Activated T-helper 1 cell treated with anti-CD3 and anti-CD28 coated beads, Interleukin-2, amount 50 U/mL, for 16 hours (primary cell): Measurements from ENCODE around the gene CCDC27.
"Not testable (repeated sequence)": the region's sequence is repeated elsewhere in the genome, so short reads cannot be mapped to it uniquely, and the experiment has no call there.

Source experiments
- DNase-seq, 2 donors: peaks; one replicate each; pipeline ENCODE4 v3.0.0-alpha.2; 2020; ENCODE audit warnings: low read depth in 1 of 2, low spot score in 1 of 2

Gene CCDC27

DNA sequence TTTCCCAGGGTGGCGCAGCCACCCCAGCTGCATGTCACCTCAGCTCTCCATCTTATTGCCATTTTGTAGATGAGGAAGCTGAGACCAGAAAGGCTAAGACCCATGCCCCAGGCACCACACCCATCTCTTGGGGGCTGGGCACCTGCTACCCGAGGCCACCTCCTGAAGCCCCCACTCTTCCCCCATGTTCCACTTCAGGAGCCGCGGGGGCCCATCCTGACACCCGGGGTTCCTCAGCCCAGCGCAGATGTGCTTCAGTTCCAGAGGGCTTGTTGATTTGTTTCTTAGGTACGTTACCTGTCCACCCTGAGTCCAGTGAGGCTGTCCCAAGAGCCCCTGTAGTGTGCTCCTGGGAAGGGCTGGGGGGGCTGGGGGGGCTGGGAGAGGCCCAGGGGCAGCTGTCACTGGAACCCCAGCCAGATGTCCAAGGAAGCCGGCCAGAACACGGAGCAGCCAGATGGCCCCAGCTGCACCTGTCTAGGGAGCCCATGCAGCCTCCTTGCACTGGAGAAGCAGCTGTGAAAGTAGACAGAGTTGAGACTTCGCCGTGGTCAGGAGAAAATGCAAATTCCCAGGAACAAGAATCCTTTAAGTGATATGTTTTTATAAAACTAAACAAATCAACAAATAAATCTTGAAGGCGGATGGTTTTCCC lies 17.1 kb upstream of the CCDC27 start:
- DNase-seq: no peak

- no peak for DNase-seq
Observed at GRCh38 chr1:3735688-3736087, 16.6 kb upstream of the CCDC27 start.

- DNase-seq: no peak
Observed at GRCh38 chr1:3736131-3736561, 16.1 kb upstream of the CCDC27 start.

- no peak for DNase-seq
Observed at GRCh38 chr1:3736708-3737107, 15.5 kb upstream of the CCDC27 start.

DNA sequence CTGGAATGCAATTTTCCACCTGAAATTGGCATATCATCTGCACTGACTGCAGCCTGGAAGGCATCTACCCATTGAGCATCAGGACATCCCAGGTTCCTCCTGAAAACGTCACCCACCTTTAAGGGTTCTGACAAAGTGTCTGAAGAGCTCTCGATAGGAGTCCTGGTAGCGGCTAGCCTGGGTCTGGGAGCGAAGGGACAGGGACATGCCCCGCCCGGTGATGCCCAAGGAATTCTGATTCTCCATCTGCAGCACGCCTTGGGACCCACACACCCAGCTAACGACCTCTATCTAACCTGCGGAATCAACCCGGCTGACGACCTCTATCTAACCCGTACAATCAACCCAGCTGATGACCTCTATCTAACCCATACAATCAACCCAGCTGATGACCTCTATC lies 13.3 kb upstream of the CCDC27 start:
- no peak for DNase-seq

- no peak for DNase-seq
Observed at GRCh38 chr1:3740042-3740441, 12.2 kb upstream of the CCDC27 start.

DNA sequence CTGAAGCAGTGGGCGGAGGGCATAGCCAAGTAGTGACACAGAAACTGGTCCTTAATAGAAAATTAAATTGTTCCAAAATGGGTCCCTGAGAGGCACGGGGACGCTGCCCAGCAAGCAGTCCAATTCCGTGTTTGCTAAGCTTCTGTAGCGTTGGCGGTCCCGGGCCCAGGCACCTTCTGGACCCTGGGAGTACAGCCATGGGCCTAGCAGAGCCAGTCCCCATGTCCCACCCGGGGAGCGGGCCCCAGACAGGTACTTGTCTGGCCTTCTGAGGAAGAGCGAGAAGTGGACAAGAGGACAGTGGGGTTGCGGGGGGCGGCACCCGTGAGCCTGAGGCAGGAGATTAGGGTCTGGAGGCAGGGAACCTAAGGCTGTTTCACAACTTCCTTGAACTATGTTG lies 11.5 kb upstream of the CCDC27 start:
- no peak for DNase-seq

DNA sequence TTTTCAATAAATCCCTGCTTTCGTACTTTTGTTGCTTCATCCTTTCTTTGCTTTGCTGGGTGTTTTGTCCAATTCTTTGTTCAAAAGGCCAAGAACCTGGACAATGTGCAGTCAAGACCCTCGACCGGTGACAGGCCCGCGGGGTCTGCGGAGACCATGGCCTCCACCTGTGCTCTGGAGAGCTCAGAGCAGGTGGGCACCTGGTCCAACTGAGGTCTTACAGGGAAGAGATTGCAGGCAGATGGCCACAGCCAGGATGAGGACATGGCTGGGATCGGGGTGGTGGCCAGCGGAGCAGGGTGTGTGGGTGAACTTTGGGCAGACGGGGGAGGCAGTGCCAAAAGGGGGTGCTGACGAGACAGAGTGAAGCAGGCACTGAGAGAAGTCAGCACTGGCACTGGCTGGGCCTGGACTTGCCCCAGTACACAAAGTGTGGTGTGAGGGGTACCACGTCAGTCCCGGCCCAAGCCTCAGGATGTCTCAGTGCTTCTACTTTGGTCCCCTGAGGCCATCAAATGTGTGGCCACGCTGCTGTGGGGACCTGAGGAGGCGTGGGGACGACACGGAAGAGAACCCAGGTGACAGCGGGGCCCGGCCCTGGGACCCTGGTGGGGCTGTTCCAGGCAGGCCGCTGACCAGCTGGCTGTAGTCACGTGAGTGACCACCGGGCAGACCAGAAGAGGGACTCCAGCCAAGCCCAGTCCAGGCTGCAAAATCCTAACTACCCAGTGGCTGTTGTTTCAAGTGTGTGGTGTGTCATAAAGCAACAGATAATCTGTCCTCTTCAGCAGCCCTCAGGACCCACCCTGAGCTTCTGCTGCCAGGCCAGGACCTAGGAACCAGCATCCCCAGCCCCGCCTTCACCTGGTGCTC lies 10.4 kb upstream of the CCDC27 start:
- no peak for DNase-seq

DNA sequence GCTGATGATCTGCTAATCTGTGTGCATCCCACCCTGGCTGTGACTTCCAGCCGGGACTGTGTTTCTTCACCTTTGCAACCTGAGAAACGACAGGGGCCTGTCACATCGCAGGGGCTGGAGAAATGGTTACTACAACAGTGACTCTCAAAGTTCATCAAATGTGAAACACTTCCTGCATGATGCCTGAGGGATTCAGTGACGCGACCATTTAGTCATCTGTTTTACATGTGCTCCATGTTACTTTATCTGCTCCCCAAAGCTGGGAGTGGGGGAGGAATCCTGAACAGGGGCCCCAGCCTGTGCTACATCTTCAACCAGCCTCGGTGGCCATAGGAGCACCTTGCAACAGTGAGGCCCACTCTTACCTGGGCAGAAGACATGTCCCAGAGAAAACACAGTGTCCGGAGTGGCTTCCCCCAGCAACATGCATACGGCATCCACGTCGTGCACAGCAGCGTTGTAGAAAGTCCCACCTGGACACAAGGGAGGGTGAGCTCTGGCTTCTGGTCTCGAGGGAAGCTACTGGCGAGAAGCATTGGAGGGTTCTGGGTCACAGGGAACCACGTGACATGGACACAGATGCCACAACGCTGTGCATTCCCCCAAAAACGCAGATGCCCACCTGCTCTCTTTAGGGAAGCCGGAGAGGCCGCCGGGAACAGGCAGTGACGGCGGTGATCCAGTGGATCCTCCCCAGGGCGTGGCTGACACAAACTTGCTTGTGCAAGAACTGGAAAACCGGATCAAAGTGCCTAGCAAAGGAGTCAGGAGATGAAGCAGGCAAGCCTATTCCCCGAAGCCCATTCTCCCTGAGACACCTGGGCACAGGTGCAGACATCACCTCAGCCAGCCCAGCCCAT lies 9.6 kb upstream of the CCDC27 start:
- DNase-seq: no peak

GRCh38 chr1:3743421-3743820 lies 8.8 kb upstream of the CCDC27 start:
- DNase-seq: no peak

DNA sequence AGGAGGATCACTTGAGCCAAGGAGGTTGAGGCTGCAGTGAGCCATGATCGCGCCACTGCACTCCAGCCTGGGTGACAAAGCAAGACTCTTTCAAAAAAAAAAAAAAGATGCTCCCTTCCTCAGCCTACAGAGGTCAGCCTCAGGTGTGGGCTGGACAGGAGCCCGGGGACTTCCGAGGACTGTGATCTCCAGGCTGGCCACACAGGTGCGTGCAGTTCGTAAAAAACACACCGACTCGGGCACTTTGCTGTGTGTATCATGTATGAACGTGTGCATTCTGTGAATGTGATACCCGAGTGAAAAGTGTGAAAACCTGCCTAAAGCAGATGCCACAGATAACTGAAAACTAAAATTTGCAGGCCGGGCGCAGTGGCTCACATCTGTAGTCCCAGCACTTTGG lies 8.4 kb upstream of the CCDC27 start:
- no peak for DNase-seq

DNA sequence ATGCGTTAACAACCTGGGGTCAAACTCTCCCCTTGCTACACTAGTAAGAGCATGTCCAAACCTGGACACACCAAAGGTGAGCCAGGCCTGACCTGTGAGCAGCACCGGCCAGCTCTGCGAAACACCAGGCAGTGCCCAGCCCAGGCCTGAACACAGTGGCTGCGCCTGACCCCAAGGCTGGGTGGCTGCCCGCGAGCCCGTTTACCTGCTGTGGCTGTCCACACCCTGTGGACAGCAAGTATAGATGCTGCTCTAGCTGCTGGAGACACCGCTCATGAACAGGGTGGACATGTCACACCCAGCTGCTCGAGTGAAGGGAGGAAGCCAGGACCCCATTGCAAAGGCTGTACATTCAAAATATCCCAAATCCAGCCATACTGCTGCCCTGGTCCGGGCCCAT lies 7.6 kb upstream of the CCDC27 start:
- no peak for DNase-seq

DNA sequence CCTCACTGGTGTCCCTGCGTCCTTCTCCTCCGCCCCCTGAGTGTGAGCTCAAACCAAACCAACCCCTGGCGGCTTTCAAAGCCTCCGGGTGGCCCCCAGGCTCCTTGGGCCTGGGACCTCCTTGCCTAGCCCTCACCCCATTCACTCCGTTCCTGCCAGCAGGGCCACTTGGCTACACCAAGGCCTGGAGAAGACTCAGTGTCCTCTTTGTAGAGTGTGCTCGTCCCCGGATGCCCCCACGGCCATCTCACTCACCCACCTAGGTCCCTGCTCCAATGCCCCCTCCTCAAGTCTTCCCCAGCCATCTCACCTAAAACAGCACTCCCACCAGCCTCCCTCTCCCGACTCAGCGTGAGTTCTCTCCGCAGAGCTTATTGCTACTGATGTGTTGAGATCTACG lies 7.2 kb upstream of the CCDC27 start:
- no peak for DNase-seq

- no peak for DNase-seq
Observed at GRCh38 chr1:3745590-3746381, 6.5 kb upstream of the CCDC27 start.

GRCh38 chr1:3746389-3746829 lies 5.8 kb upstream of the CCDC27 start:
- no peak for DNase-seq

- DNase-seq: peak; percentile 77 to 81
Observed at GRCh38 chr1:3746830-3747521, 5.3 kb upstream of the CCDC27 start.

DNA sequence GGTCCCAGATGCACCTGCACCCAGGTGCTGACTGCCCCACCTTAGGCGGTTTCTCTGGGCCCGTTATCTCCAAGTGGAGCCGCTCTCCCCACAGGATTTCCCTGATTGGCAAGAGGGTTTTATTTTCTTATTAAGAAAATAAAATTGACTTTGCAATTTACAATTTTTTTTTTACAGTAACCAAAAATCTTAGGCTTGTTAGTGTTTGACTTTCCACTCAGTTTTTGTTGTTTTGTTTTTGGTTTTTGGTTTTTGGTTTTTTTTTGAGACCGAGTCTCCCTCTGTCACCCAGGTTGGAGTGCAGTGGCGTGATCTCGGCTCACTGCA lies 4.8 kb upstream of the CCDC27 start:
- DNase-seq: no peak

DNA sequence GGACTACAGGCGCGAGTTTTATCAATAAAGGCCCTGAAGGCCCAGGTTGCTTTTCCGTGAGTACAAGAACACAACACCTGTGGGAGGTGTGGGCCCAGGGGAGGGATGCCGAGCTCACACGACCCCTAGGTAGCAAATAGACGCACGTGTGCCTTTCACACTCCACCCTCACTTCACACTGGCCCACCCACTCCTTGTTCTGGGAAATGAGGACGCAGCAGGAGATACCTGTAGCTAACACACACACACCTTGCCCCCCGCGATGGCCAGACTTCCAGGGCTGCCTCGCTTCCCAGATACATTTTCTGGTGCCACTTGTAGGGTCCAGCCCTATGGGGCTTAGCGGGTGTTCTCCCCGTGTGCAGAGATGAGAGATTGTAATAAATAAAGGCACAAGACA lies 4.3 kb upstream of the CCDC27 start:
- no peak for DNase-seq

DNA sequence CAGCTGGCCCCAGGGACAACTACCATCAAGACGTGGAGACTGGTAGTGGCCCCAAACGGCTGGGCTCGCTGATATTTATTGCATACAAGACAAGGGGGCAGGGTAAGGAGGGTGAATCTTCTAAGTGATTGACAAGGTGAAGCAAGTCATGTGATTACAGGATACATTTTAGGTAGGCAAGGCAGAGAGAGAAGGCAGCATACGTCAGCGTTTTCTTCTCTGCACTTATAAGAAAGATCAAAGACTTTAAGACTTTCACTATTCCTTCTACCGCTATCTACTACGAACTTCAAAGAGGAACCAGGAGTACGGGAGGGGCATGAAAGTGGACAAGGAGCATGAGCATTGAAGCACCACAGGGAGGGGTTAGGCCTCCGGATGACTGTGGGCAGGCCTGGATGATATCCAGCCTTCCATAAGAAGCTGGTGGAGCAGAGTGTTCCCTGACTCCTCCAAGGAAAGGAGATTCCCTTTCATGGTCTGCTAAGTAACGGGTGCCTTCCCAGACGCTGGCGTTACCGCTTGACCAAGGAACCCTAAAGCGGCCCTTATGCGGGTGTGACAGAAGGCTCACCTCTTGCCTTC lies 3.8 kb upstream of the CCDC27 start:
- not testable (repeated sequence) for DNase-seq

DNA sequence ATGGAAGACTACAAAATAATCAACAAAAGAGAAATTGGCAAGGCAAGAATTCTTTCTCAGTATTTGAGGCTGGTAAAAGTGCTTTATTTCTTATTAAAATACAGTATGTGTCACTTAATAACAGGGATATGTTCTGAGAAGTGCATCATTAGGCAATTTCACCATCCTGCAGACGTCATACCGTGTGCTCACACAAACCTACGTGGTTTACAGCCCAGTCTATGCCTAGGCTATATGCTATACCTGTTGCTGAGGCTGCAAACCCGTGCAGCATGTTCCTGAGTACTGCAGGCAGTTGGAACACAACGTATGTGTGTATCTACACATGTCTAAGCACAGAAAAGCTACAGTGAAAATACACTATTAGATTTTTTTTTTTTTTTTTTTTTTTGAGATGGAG lies 2.7 kb upstream of the CCDC27 start:
- DNase-seq: no peak
